C4-2B (cell line): ENCODE results near the gene CLPSL1.
"Not testable (repeated sequence)": the region's sequence is repeated elsewhere in the genome, so short reads cannot be mapped to it uniquely, and the experiment has no call there.

Experiments used
- CTCF ChIP-seq: fragments of 450-650 bp; conservative IDR thresholded peaks from 2 replicates; pipeline ENCODE4 v1.5.1; 2017; ENCODE audit warnings: mild to moderate bottlenecking
- ZFX ChIP-seq: fragments of 450-650 bp; IDR thresholded peaks from 2 replicates; pipeline ENCODE4 v1.6.1; 2017

DNA sequence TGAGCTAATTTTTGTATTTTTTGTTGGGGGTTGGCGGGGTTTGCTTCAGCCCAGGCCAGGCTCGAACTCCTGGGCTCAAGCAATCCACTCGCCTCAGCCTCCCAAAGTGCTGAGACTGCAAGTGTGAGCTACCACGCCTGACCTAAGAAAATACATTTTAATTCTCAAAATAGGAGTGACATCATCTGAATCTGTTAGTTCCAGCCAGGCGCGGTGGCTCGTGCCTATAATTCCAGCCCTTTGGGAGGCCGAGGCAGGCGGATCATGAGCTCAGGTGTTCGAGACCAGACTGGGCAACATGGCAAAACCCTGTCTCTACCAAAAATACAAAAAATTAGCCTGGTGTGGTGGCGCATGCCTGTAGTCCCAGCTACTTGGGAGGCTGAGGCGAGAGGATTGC lies 46.5 kb upstream of the CLPSL1 start:
- TF ChIP-seq CTCF, ZFX: not testable (repeated sequence)
